ENCODE results near the gene NDE1. TPM values are rescaled to one million over a fixed set of nuclear protein-coding genes. Genes with fewer than 3 reads are reported as not detected.

The NDE1 gene
- total and polyA plus RNA-seq, 2 of the 8 experiments (the other 6 are each of a cell fraction or from before 2014, with no cell fraction given), result 13.3 to 41.3 TPM

- no peak overlapping the region for H2BK20ac ChIP-seq (ENCODE audit: low read length)
- peaks cover 0 to 2% of the 10 kb centered on the region in 2 experiments for H4K20me1 ChIP-seq (replicated peaks in 1 of 2; ENCODE audit: control insufficient read depth in 1 of 2, insufficient read depth in 2 of 2, low read length in 2 of 2)
- H3K23me2 ChIP-seq (ENCODE audit: low read depth, low read length), result peaks cover 9% of the 10 kb centered on the region; the same call in 1 of the 2 replicates
- no peak overlapping the region for H3K14ac ChIP-seq (ENCODE audit: insufficient read length)
- WGBS, 2 experiments (ENCODE audit: extremely low coverage in 1 of 2, insufficient coverage in 1 of 2, insufficient read length in 1 of 2, insufficient replicate concordance in 2 of 2, low coverage in 1 of 2, low lambda C conversion rate in 2 of 2, missing lambda C conversion rate in 1 of 2), result 84 to 100% methylated on average over 1 to 5 of the region's 5 CpGs
- no peaks in the 10 kb centered on the region for H3K27me3 ChIP-seq (replicated peaks in 1 of 4; ENCODE audit: control insufficient read depth in 3 of 4, extremely low read depth in 1 of 4, insufficient read depth in 3 of 4, low read length in 3 of 4)
- no peak for DNase-seq (ENCODE audit: low read depth in 1 of 2, low spot score in 2 of 2)
- no peaks in the 10 kb centered on the region for H3K79me2 ChIP-seq (ENCODE audit: control insufficient read depth in 1 of 2, insufficient read depth in 2 of 2, low read length in 2 of 2)
- no peak overlapping the region for H3K56ac ChIP-seq (replicated peaks; ENCODE audit: insufficient read length, low read depth, low read length)
- ChIA-PET CTCF (ENCODE audit: partially characterized antibody) (interaction anchor here (0.6 to 2.0 kb wide), 11 partner anchors 9 to 439 kb away, joined by 3 to 11 read pairs (median 6); no protein-coding TSS in a partner anchor), POLR2A (ENCODE audit: partially characterized antibody) (no interaction called here)
- no peak overlapping the region for H3K4me2 ChIP-seq (ENCODE audit: insufficient read depth in 1 of 2, low read depth in 2 of 2, low read length in 2 of 2)
- H3K36me3 ChIP-seq (ENCODE audit: control insufficient read depth in 2 of 4, insufficient read depth in 4 of 4, low read length in 3 of 4), result no peaks in the 10 kb centered on the region
- H3K79me1 ChIP-seq (ENCODE audit: low read depth, low read length), result no peaks in the 10 kb centered on the region
- H3K4ac ChIP-seq (replicated peaks; ENCODE audit: insufficient read length, low read depth, low read length), result no peak overlapping the region
- H3K4me1 ChIP-seq (replicated peaks in 1 of 4; ENCODE audit: control insufficient read depth in 3 of 4, insufficient read depth in 4 of 4, low read length in 3 of 4), result no peaks in the 10 kb centered on the region
- H4K5ac ChIP-seq (ENCODE audit: insufficient read length, low read depth, low read length), result no peak overlapping the region
- no peak overlapping the region for H4K91ac ChIP-seq (replicated peaks; ENCODE audit: insufficient read length, low read length)
- no peak overlapping the region for H2AFZ ChIP-seq (ENCODE audit: low read length)
- no peak overlapping the region for H3K9ac ChIP-seq (replicated peaks in 1 of 4; ENCODE audit: extremely low read depth in 1 of 4, low read depth in 3 of 4, low read length in 3 of 4)
- no peak overlapping the region for H3K23ac ChIP-seq (ENCODE audit: insufficient read length)
- H3K18ac ChIP-seq (ENCODE audit: extremely low read depth, low read length), result no peak overlapping the region
- no peak overlapping the region for H4K8ac ChIP-seq (ENCODE audit: extremely low read depth, insufficient read depth, low read length)
- no peak overlapping the region for H2AK5ac ChIP-seq (ENCODE audit: low read depth, low read length)
- no peak overlapping the region for H2BK120ac ChIP-seq (replicated peaks; ENCODE audit: low read depth, low read length)
- FAIRE-seq, result no peak
- no peak overlapping the region for H2BK15ac ChIP-seq (ENCODE audit: low read length)
- no peak overlapping the region for H3K4me3 ChIP-seq (ENCODE audit: extremely low read depth in 1 of 4, insufficient read depth in 2 of 4, low read depth in 3 of 4, low read length in 4 of 4)
- no peak overlapping the region for H2BK5ac ChIP-seq (ENCODE audit: low read depth, low read length)
- H2BK12ac ChIP-seq (ENCODE audit: low read depth, low read length), result no peak overlapping the region
- no peak overlapping the region for H3K27ac ChIP-seq (ENCODE audit: low read depth, low read length)
- H3K9me3 ChIP-seq (ENCODE audit: insufficient read depth in 2 of 2, low read depth in 1 of 2, low read length in 1 of 2), result no peaks in the 10 kb centered on the region
- TF ChIP-seq PHF8 (conservative IDR thresholded peaks at IDR 0.05; ENCODE audit: low read depth, low read length), result no peak
- TF ChIP-seq TCF12 (IDR thresholded peaks at IDR 0.05; ENCODE audit: low read depth, low read length), result no peak
- no peak for TF ChIP-seq YY1 (IDR thresholded peaks at IDR 0.05; ENCODE audit: low read depth, low read length)
- TF ChIP-seq GTF2F1 (IDR thresholded peaks at IDR 0.05; ENCODE audit: borderline replicate concordance, low read depth, low read length), result no peak
- TF ChIP-seq ZNF274 (IDR thresholded peaks at IDR 0.05; ENCODE audit: borderline replicate concordance, extremely low read depth, low read length), result no peak
- no peak for TF ChIP-seq HDAC2 (IDR thresholded peaks at IDR 0.05; ENCODE audit: borderline replicate concordance in 1 of 2, low read depth in 2 of 2, low read length in 2 of 2)
- no peak for TF ChIP-seq GABPA (IDR thresholded peaks at IDR 0.05; ENCODE audit: borderline replicate concordance, insufficient read depth, low read length)
- no peak for TF ChIP-seq TEAD4 (IDR thresholded peaks at IDR 0.05; ENCODE audit: low read depth, low read length)
- no peak for TF ChIP-seq ASH2L (IDR thresholded peaks at IDR 0.05; ENCODE audit: low read length)
- TF ChIP-seq CBX8 (IDR thresholded peaks at IDR 0.05; ENCODE audit: borderline replicate concordance, low read depth, low read length), result no peak
- no peak for TF ChIP-seq CTBP2 (IDR thresholded peaks at IDR 0.05; ENCODE audit: borderline replicate concordance, insufficient read depth, insufficient read length, low read length)
- no peak for TF ChIP-seq USF2 (IDR thresholded peaks at IDR 0.05; ENCODE audit: low read length)
- TF ChIP-seq CHD1 (IDR thresholded peaks at IDR 0.05; ENCODE audit: low read depth, low read length), result no peak
- no peak for TF ChIP-seq CREB1 (IDR thresholded peaks at IDR 0.05)
These were observed 116.9 kb downstream of the NDE1 start for GRCh38 chr16:15766918-15767317.

Data from H1 (cell line).